GM13977 (cell line): ENCODE data around the gene ZNF451.

Experiments used
- DNase-seq: peaks from one replicate; pipeline ENCODE4 v3.0.0; 2012; ENCODE audit warnings: low spot score
- CTCF ChIP-seq: IDR thresholded peaks from 2 replicates; pipeline ENCODE4 v1.5.1; 2012; ENCODE audit warnings: mild to moderate bottlenecking, control low read depth; ENCODE audit not compliant: insufficient read depth; ENCODE audit errors: extremely low read depth, missing control alignments
- in situ Hi-C: fragments of 300-500 bp; cut with MboI; formaldehyde crosslinking; loops from one replicate; pipeline ENCODE4 v1.12.0; 2022; ENCODE audit warnings: low sequenced_read_pairs, low pct_unique_long_range_greater_than_20kb, mixed read lengths, inconsistent platforms; ENCODE audit not compliant: unreplicated experiment

Gene ZNF451

GRCh38 chr6:57147955-57148858, 58.2 kb downstream of the ZNF451 start:
- TF ChIP-seq CTCF, result no peak
- in situ Hi-C loops, result no loop called here
- no peak for DNase-seq

- TF ChIP-seq CTCF, result no peak
- DNase-seq, result no peak
- in situ Hi-C loops, result no loop called here
Measured at GRCh38 chr6:57158658-57159057, 68.7 kb downstream of the ZNF451 start.

GRCh38 chr6:57159127-57159526, 69.1 kb downstream of the ZNF451 start:
- in situ Hi-C loops, result no loop called here
- TF ChIP-seq CTCF, result no peak
- no peak for DNase-seq

GRCh38 chr6:57162028-57162427, 72.0 kb downstream of the ZNF451 start:
- no peak for TF ChIP-seq CTCF
- no peak for DNase-seq
- in situ Hi-C loops, result no loop called here

GRCh38 chr6:57162516-57162915, 72.5 kb downstream of the ZNF451 start:
- no peak for DNase-seq
- in situ Hi-C loops, result no loop called here
- no peak for TF ChIP-seq CTCF

GRCh38 chr6:57163956-57164355, 74.0 kb downstream of the ZNF451 start:
- no peak for DNase-seq
- TF ChIP-seq CTCF, result no peak
- in situ Hi-C loops, result no loop called here

GRCh38 chr6:57165080-57165479, 75.1 kb downstream of the ZNF451 start:
- no peak for DNase-seq
- no peak for TF ChIP-seq CTCF
- in situ Hi-C loops, result no loop called here
